Limb (tissue), 2 donors: Measurements from ENCODE around the gene ABCD1.
"Not testable (repeated sequence)": the region's sequence is repeated elsewhere in the genome, so short reads cannot be mapped to it uniquely, and the experiment has no call there.

ENCODE experiments used
- DNase-seq, 2 donors: peaks; one replicate each; pipeline ENCODE4 v3.0.0-alpha.2; 2016; ENCODE audit errors: extremely low spot score in 2 of 2

The ABCD1 gene

GRCh38 chrX:153709726-153710674 is 14.7 kb upstream of the ABCD1 start:
- DNase-seq = no peak

- no peak for DNase-seq
Measured at GRCh38 chrX:153714256-153714655, 10.4 kb upstream of the ABCD1 start.

- no peak for DNase-seq
Measured at GRCh38 chrX:153717445-153717844, 7.2 kb upstream of the ABCD1 start.

GRCh38 chrX:153719238-153719637 is 5.4 kb upstream of the ABCD1 start:
- DNase-seq = no peak

- DNase-seq = no peak
Measured at GRCh38 chrX:153719701-153720100, 5.0 kb upstream of the ABCD1 start.

- no peak for DNase-seq
Measured at GRCh38 chrX:153722704-153723350, 1.8 kb upstream of the ABCD1 start.

GRCh38 chrX:153723351-153724251 is 1.1 kb upstream of the ABCD1 start:
- DNase-seq = peak in 1 of 2 donors; percentile 48

- no peak for DNase-seq
Measured at GRCh38 chrX:153725039-153725831, 579 bp downstream of the ABCD1 start.

GRCh38 chrX:153725832-153726285 is 1.2 kb downstream of the ABCD1 start:
- DNase-seq = no peak

GRCh38 chrX:153726286-153727122 is 1.8 kb downstream of the ABCD1 start:
- DNase-seq = peak in 1 of 2 donors; percentile 55

- no peak for DNase-seq
Measured at GRCh38 chrX:153727123-153727931, 2.7 kb downstream of the ABCD1 start.

GRCh38 chrX:153728095-153728494 is 3.4 kb downstream of the ABCD1 start:
- no peak for DNase-seq

- no peak for DNase-seq
Measured at GRCh38 chrX:153728951-153729631, 4.4 kb downstream of the ABCD1 start.

GRCh38 chrX:153730115-153730514 is 5.5 kb downstream of the ABCD1 start:
- DNase-seq = not testable (repeated sequence)

- no peak for DNase-seq
Measured at GRCh38 chrX:153731117-153731844, 6.6 kb downstream of the ABCD1 start.

- no peak for DNase-seq
Measured at GRCh38 chrX:153731845-153732215, 7.2 kb downstream of the ABCD1 start.

GRCh38 chrX:153732401-153732800 is 7.7 kb downstream of the ABCD1 start:
- no peak for DNase-seq
